Astrocyte (in vitro differentiated cells and primary cell): ENCODE data around the gene CLIC1. TPM values are rescaled to one million over a fixed set of nuclear protein-coding genes. Genes with fewer than 3 reads are reported as not detected.

Source experiments
- DNase-seq: peaks from one replicate; pipeline ENCODE4 v3.0.0-alpha.2; 2010; ENCODE audit warnings: low read depth
- FAIRE-seq: peaks from 2 replicates; lab custom pipeline; 2011; peaks lifted over from hg19 to GRCh38; lab: Jason Lieb, UNC
- H2AFZ ChIP-seq: 2 replicates; pipeline ENCODE4 v1.6.0; 2012; ENCODE audit warnings: low read depth, low read length, inconsistent platforms
- H3K27ac ChIP-seq: 2 replicates; pipeline ENCODE4 v1.5.1; 2011; ENCODE audit warnings: low read depth, low read length, inconsistent platforms
- H3K27me3 ChIP-seq: 2 replicates; pipeline ENCODE4 v1.6.0; 2011; ENCODE audit warnings: low read length, inconsistent platforms; ENCODE audit not compliant: insufficient read depth
- H3K36me3 ChIP-seq: 2 replicates; pipeline ENCODE4 v1.5.1; 2011; ENCODE audit warnings: low read length, inconsistent platforms; ENCODE audit not compliant: insufficient read depth
- H3K4me1 ChIP-seq: 2 replicates; pipeline ENCODE4 v1.5.1; 2011; ENCODE audit warnings: low read length, inconsistent platforms; ENCODE audit not compliant: insufficient read depth
- H3K4me2 ChIP-seq: 2 replicates; pipeline ENCODE4 v1.6.0; 2012; ENCODE audit warnings: low read length, inconsistent platforms
- H3K4me3 ChIP-seq: 2 replicates; pipeline ENCODE4 v1.5.1; 2011; ENCODE audit warnings: low read depth, mild to moderate bottlenecking, low read length, inconsistent platforms; ENCODE audit not compliant: insufficient read depth
- H3K79me2 ChIP-seq: 2 replicates; pipeline ENCODE4 v1.6.0; 2012; ENCODE audit warnings: mild to moderate bottlenecking, low read length, inconsistent platforms; ENCODE audit not compliant: insufficient read depth
- H3K9ac ChIP-seq: 2 replicates; pipeline ENCODE4 v1.6.0; 2012; ENCODE audit warnings: mild to moderate bottlenecking, low read length, inconsistent platforms
- H3K9me3 ChIP-seq: 2 replicates; pipeline ENCODE4 v1.5.1; 2012; ENCODE audit warnings: low read depth, mild to moderate bottlenecking, low read length, inconsistent platforms; ENCODE audit not compliant: insufficient read depth
- H4K20me1 ChIP-seq: 2 replicates; pipeline ENCODE4 v1.6.0; 2012; ENCODE audit warnings: low read length, inconsistent platforms; ENCODE audit not compliant: insufficient read depth
- H3K27ac Mint-ChIP-seq: one replicate; pipeline ENCODE4 v1.8.0; 2021; ENCODE audit warnings: mild to moderate bottlenecking, mixed read lengths; ENCODE audit not compliant: unreplicated experiment
- H3K27me3 Mint-ChIP-seq: one replicate; pipeline ENCODE4 v1.8.0; 2021; ENCODE audit warnings: low read depth, mixed read lengths; ENCODE audit not compliant: unreplicated experiment
- H3K36me3 Mint-ChIP-seq: one replicate; pipeline ENCODE4 v1.8.0; 2021; ENCODE audit warnings: low read depth, mixed read lengths; ENCODE audit not compliant: unreplicated experiment
- H3K4me1 Mint-ChIP-seq: one replicate; pipeline ENCODE4 v1.8.0; 2021; ENCODE audit warnings: low read depth, mixed read lengths; ENCODE audit not compliant: unreplicated experiment
- H3K4me3 Mint-ChIP-seq: one replicate; pipeline ENCODE4 v1.8.0; 2021; ENCODE audit warnings: mild to moderate bottlenecking, moderate library complexity, mixed read lengths; ENCODE audit not compliant: unreplicated experiment
- H3K9me3 Mint-ChIP-seq: one replicate; pipeline ENCODE4 v1.8.0; 2021; ENCODE audit warnings: mild to moderate bottlenecking, mixed read lengths; ENCODE audit not compliant: unreplicated experiment
- CTCF ChIP-seq: IDR thresholded peaks from 2 replicates; pipeline ENCODE4 v1.5.1; 2011; ENCODE audit warnings: low read depth, mild to moderate bottlenecking, inconsistent platforms, low read length, moderate library complexity; ENCODE audit not compliant: insufficient read depth
- EZH2 ChIP-seq: IDR thresholded peaks from 2 replicates; pipeline ENCODE4 v1.6.1; 2012; ENCODE audit warnings: mild to moderate bottlenecking, low read length, inconsistent platforms; ENCODE audit not compliant: insufficient read depth
- total RNA-seq: library from RNA; stranded (reverse); gene quantifications from 2 replicates; pipeline ENCODE4 v1.2.1, GENCODE V29; 2021

Gene CLIC1
- total RNA-seq, 1 donor from 2014 or later: 518 TPM

DNA sequence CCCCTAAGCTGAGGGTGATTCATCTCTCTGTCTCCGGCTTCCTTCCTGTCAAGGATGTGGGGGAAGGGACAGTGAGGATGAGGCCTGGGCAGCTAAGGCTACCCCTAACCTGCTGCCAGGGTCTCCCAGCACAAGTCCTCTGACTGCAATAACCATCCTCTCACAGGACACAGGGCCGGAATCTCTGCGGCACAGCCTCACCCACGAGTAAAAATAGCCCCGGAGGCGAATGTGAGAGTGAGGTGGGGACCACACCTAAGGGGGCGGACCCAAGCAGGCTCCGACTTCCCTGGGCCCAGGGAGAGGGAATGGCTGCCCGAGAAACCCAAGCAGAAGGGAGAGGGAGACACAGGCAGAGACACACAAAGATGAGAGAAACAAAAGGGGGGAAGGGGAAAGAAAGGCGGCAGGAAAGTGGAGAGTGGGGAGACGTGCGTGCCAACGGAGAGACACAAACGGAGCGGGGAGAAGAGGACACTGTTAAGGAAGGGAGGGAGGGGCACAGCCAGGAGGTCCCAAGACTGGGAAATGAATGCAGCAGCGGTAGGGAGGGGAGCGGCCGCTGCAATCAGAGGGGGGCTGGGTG lies 1.4 kb downstream of the CLIC1 start:
- Histone ChIP-seq H4K20me1 (peaks cover 44% of the 10 kb centered on the region), H3K9me3 (no peaks in the 10 kb centered on the region), H3K4me1 (peaks cover 49% of the 10 kb centered on the region), H3K27me3 (no peaks in the 10 kb centered on the region), H3K36me3 (peaks cover 32% of the 10 kb centered on the region), H3K27ac (peak overlapping the region; percentile 81), H3K79me2 (peaks cover 46% of the 10 kb centered on the region), H2AFZ (no peak overlapping the region), H3K4me2 (peak overlapping the region; percentile 93), H3K4me3 (peak overlapping the region; percentile 88), H3K9ac (peak overlapping the region; percentile 90)
- TF ChIP-seq EZH2: no peak
- no peaks in the 10 kb centered on the region for H3K9me3 Mint-ChIP-seq
- no peak for FAIRE-seq
- H3K27me3 Mint-ChIP-seq: no peaks in the 10 kb centered on the region
- DNase-seq: peak; percentile 55
- H3K27ac Mint-ChIP-seq: peak overlapping the region; percentile 99
- peaks cover 51% of the 10 kb centered on the region for H3K4me1 Mint-ChIP-seq
- H3K36me3 Mint-ChIP-seq: peaks cover 16% of the 10 kb centered on the region
- H3K4me3 Mint-ChIP-seq: peak overlapping the region; percentile 99

DNA sequence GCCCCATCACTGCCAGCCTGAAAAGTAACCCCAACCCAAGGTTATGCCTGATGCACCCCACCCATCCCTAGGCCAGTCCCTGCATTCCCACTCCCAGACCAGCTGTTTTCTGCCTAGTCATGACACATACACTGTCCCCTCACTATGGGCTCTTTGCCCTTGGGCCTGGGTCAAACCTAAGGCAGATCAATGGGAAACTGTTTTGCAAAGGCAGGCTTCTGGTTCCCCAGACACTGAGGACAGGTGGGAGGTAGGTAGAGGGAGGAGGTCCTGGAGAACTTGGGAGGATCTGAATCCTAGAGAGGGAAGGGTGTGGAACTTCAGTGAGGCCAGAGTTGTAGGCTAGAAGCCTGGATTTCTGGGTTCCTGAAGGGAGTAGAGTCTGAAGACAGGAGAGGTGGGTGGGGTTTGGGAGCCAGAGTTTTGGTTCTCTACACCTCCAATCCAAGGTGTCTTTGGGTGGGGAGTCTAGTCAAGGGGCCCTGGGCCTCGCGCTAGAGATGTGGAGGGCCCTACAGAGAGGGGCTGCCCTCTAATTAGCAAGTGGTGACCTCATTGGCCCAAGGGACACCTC lies 2.0 kb downstream of the CLIC1 start:
- Mint-ChIP-seq H3K36me3 (peaks cover 16% of the 10 kb centered on the region), H3K27ac (peak overlapping the region; percentile 99), H3K9me3 (no peaks in the 10 kb centered on the region), H3K4me3 (peak overlapping the region; percentile 99), H3K4me1 (peaks cover 49% of the 10 kb centered on the region), H3K27me3 (no peaks in the 10 kb centered on the region)
- H2AFZ ChIP-seq: no peak overlapping the region
- peaks cover 48% of the 10 kb centered on the region for H3K79me2 ChIP-seq
- no peaks in the 10 kb centered on the region for H3K9me3 ChIP-seq
- peak overlapping the region; percentile 88 for H3K4me3 ChIP-seq
- DNase-seq (no peak), FAIRE-seq (no peak)
- peaks cover 32% of the 10 kb centered on the region for H3K36me3 ChIP-seq
- peak overlapping the region; percentile 90 for H3K9ac ChIP-seq
- H3K27me3 ChIP-seq: no peaks in the 10 kb centered on the region
- peaks cover 49% of the 10 kb centered on the region for H3K4me1 ChIP-seq
- peak overlapping the region; percentile 93 for H3K4me2 ChIP-seq
- H3K27ac ChIP-seq: peak overlapping the region; percentile 81
- TF ChIP-seq CTCF (no peak), EZH2 (no peak)
- peaks cover 47% of the 10 kb centered on the region for H4K20me1 ChIP-seq

- FAIRE-seq (no peak), DNase-seq (no peak)
- Mint-ChIP-seq H3K9me3 (no peaks in the 10 kb centered on the region), H3K27me3 (no peaks in the 10 kb centered on the region), H3K27ac (peak overlapping the region; percentile 99), H3K4me1 (peaks cover 44% of the 10 kb centered on the region), H3K4me3 (peak overlapping the region; percentile 99), H3K36me3 (peaks cover 16% of the 10 kb centered on the region)
- H3K36me3 ChIP-seq: peaks cover 32% of the 10 kb centered on the region
- peaks cover 53% of the 10 kb centered on the region for H4K20me1 ChIP-seq
- H3K79me2 ChIP-seq: peaks cover 53% of the 10 kb centered on the region
- H3K4me2 ChIP-seq: peak overlapping the region; percentile 93
- no peak overlapping the region for H2AFZ ChIP-seq
- peak overlapping the region; percentile 88 for H3K4me3 ChIP-seq
- peaks cover 47% of the 10 kb centered on the region for H3K4me1 ChIP-seq
- no peaks in the 10 kb centered on the region for H3K27me3 ChIP-seq
- TF ChIP-seq EZH2 (no peak), CTCF (no peak)
- H3K27ac ChIP-seq: peak overlapping the region; percentile 81
- peak overlapping the region; percentile 90 for H3K9ac ChIP-seq
- H3K9me3 ChIP-seq: no peaks in the 10 kb centered on the region
Measured at GRCh38 chr6:31733734-31734133, 2.6 kb downstream of the CLIC1 start.
